EH (cell line): ENCODE measurements around the gene C20orf204.

Experiments used
- DNase-seq: peaks from one replicate; pipeline ENCODE4 v3.0.0-alpha.2; 2015; ENCODE audit warnings: low read depth

Gene C20orf204

GRCh38 chr20:64042054-64042781 is 6.2 kb downstream of the C20orf204 start:
- DNase-seq: no peak

GRCh38 chr20:64043768-64044167 is 7.8 kb downstream of the C20orf204 start:
- no peak for DNase-seq

GRCh38 chr20:64044484-64045247 is 8.7 kb downstream of the C20orf204 start:
- peak; percentile 71 for DNase-seq

GRCh38 chr20:64045346-64046011 is 9.5 kb downstream of the C20orf204 start:
- no peak for DNase-seq

- DNase-seq: no peak
These were observed 11.0 kb downstream of the C20orf204 start for GRCh38 chr20:64047046-64047389.

- no peak for DNase-seq
These were observed 12.0 kb downstream of the C20orf204 start for GRCh38 chr20:64047968-64048401.

GRCh38 chr20:64048402-64049044 is 12.5 kb downstream of the C20orf204 start:
- DNase-seq: no peak

GRCh38 chr20:64049060-64049877 is 13.3 kb downstream of the C20orf204 start, which contains the start of gene SOX18:
SOX18 (minus strand) TSS chr20:64049639; CDS start chr20:64049516, 123 bp downstream.
- peak; percentile 51 for DNase-seq

GRCh38 chr20:64049878-64050260 is 13.9 kb downstream of the C20orf204 start:
- no peak for DNase-seq

GRCh38 chr20:64050261-64051032 is 14.5 kb downstream of the C20orf204 start:
- no peak for DNase-seq

GRCh38 chr20:64051033-64051452 is 15.1 kb downstream of the C20orf204 start:
- no peak for DNase-seq

GRCh38 chr20:64051561-64052325 is 15.8 kb downstream of the C20orf204 start:
- no peak for DNase-seq

- no peak for DNase-seq
These were observed 16.3 kb downstream of the C20orf204 start for GRCh38 chr20:64052326-64052722.

- DNase-seq: no peak
These were observed 17.2 kb downstream of the C20orf204 start for GRCh38 chr20:64052987-64053840.

- DNase-seq: no peak
These were observed 18.1 kb downstream of the C20orf204 start for GRCh38 chr20:64053841-64054661.

GRCh38 chr20:64055396-64055892 is 19.5 kb downstream of the C20orf204 start:
- no peak for DNase-seq

GRCh38 chr20:64055893-64056638 is 20.1 kb downstream of the C20orf204 start:
- DNase-seq: peak; percentile 19
